ENCODE measurements around the gene MINDY4. TPM values are rescaled to one million over a fixed set of nuclear protein-coding genes. Genes with fewer than 3 reads are reported as not detected.

MINDY4 gene
- total RNA-seq, 2 donors from 2014 or later = 7.5 to 8.6 TPM

- no peak for ATAC-seq
- H3K4me3 ChIP-seq = no peak overlapping the region
- H3K4me1 ChIP-seq = peaks cover 41% of the 10 kb centered on the region
- 82 to 87% methylated on average over 6 to 13 of the region's 19 CpGs for WGBS, 2 donors
- DNase-seq = peak; percentile 2 to 16 (median 10)
- peaks cover 19 to 24% of the 10 kb centered on the region in 2 donors for H3K36me3 ChIP-seq (replicated peaks in 1 of 2; ENCODE audit: insufficient read depth in 1 of 2, low read depth in 2 of 2)
- intact Hi-C loops (cut with DNase I) = no loop called here
- H3K27me3 ChIP-seq = no peaks in the 10 kb centered on the region
- peak overlapping the region in 3 of 4 donors; percentile 43 to 60 (median 57) for H3K27ac ChIP-seq
- no peaks in the 10 kb centered on the region for H3K9me3 ChIP-seq
- no peak for TF ChIP-seq POLR2A (IDR thresholded peaks at IDR 0.05)
- TF ChIP-seq, protein P1, sequence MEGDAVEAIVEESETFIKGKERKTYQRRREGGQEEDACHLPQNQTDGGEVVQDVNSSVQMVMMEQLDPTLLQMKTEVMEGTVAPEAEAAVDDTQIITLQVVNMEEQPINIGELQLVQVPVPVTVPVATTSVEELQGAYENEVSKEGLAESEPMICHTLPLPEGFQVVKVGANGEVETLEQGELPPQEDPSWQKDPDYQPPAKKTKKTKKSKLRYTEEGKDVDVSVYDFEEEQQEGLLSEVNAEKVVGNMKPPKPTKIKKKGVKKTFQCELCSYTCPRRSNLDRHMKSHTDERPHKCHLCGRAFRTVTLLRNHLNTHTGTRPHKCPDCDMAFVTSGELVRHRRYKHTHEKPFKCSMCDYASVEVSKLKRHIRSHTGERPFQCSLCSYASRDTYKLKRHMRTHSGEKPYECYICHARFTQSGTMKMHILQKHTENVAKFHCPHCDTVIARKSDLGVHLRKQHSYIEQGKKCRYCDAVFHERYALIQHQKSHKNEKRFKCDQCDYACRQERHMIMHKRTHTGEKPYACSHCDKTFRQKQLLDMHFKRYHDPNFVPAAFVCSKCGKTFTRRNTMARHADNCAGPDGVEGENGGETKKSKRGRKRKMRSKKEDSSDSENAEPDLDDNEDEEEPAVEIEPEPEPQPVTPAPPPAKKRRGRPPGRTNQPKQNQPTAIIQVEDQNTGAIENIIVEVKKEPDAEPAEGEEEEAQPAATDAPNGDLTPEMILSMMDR (IDR thresholded peaks at IDR 0.05) = no peak
These were observed 150.6 kb downstream of the MINDY4 start for GRCh38 chr7:30921540-30922401.

DNA sequence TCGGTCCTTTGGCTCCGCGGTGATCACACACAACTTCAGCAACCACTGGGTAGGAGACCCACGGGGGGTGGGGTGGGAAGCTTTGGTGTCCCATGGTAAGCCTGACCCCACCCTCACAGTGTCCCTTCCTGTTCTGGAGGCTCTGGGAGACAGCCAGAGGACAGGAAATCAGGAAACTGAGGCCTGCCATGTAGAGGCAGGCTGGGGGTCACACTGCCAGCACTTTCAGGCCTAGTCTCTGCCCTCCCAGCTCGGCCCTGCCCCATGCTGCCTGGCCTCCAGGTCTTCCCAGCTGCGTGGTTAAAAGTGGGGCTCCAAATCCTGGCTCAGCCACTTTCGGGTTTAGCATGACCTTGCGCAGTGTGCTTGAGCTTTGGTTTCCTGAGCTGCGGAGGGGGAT lies 151.4 kb downstream of the MINDY4 start:
- Histone ChIP-seq H3K4me3 (no peak overlapping the region), H3K9me3 (no peaks in the 10 kb centered on the region), H3K27ac (peak overlapping the region in 3 of 4 donors; percentile 43 to 60 (median 57)), H3K4me1 (peaks cover 33% of the 10 kb centered on the region), H3K36me3 (replicated peaks in 1 of 2; ENCODE audit: insufficient read depth in 1 of 2, low read depth in 2 of 2) (peaks cover 19 to 24% of the 10 kb centered on the region in 2 donors), H3K27me3 (no peaks in the 10 kb centered on the region)
- TF ChIP-seq, protein P1 (IDR thresholded peaks at IDR 0.05) = no peak
- no peak for TF ChIP-seq POLR2A (IDR thresholded peaks at IDR 0.05)
- ATAC-seq (no peak), DNase-seq (peak in 3 of 4 donors; percentile 1 to 11 (median 7))
- WGBS, 2 donors = 93% methylated on average over 9 of the region's 9 CpGs
- intact Hi-C loops (cut with DNase I) = no loop called here

DNA sequence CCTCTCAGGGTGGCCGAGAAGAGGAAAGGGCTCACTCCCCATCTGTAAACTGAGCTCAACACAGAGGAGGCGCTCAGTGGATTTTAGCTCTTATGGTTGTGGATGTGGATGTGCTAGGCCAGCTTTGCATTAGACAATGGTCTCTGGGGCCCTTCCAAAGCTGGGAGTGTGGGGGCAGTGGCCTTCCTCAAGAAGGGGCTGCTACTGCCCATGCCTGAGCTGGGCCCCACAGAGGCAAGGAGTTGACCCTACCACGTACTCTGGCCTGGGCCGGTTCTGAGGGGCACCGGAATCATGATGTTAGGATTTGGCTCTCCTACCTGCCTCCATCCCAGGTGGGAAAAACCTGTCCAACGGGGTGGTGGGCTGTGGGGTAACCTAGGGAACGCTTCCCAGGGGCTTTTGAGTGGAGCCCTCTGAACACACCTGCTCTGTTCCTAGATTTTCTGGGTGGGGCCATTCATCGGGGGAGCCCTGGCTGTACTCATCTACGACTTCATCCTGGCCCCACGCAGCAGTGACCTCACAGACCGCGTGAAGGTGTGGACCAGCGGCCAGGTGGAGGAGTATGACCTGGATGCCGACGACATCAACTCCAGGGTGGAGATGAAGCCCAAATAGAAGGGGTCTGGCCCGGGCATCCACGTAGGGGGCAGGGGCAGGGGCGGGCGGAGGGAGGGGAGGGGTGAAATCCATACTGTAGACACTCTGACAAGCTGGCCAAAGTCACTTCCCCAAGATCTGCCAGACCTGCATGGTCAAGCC lies 152.0 kb downstream of the MINDY4 start:
- WGBS, 2 donors = 89 to 91% methylated on average over 17 to 19 of the region's 19 CpGs
- intact Hi-C loops (cut with DNase I) = no loop called here
- peaks cover 19 to 24% of the 10 kb centered on the region in 2 donors for H3K36me3 ChIP-seq (replicated peaks in 1 of 2; ENCODE audit: insufficient read depth in 1 of 2, low read depth in 2 of 2)
- ATAC-seq (no peak), DNase-seq (peak in 3 of 4 donors; percentile 1 to 9 (median 9))
- H3K27me3 ChIP-seq = no peaks in the 10 kb centered on the region
- TF ChIP-seq, protein P1 (IDR thresholded peaks at IDR 0.05) = no peak
- no peak for TF ChIP-seq POLR2A (IDR thresholded peaks at IDR 0.05)
- no peaks in the 10 kb centered on the region for H3K9me3 ChIP-seq
- no peak overlapping the region for H3K4me3 ChIP-seq
- peak overlapping the region in 1 of 4 donors; percentile 20 for H3K27ac ChIP-seq
- peaks cover 31% of the 10 kb centered on the region for H3K4me1 ChIP-seq

DNA sequence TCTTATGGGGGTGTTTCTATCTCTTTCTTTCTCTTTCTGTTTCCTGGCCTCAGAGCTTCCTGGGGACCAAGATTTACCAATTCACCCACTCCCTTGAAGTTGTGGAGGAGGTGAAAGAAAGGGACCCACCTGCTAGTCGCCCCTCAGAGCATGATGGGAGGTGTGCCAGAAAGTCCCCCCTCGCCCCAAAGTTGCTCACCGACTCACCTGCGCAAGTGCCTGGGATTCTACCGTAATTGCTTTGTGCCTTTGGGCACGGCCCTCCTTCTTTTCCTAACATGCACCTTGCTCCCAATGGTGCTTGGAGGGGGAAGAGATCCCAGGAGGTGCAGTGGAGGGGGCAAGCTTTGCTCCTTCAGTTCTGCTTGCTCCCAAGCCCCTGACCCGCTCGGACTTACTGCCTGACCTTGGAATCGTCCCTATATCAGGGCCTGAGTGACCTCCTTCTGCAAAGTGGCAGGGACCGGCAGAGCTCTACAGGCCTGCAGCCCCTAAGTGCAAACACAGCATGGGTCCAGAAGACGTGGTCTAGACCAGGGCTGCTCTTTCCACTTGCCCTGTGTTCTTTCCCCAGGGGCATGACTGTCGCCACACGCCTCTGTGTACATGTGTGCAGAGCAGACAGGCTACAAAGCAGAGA lies 152.7 kb downstream of the MINDY4 start:
- Histone ChIP-seq H3K4me3 (no peak overlapping the region), H3K9me3 (no peaks in the 10 kb centered on the region), H3K27ac (peak overlapping the region in 1 of 4 donors; percentile 20), H3K27me3 (no peaks in the 10 kb centered on the region), H3K36me3 (replicated peaks in 1 of 2; ENCODE audit: insufficient read depth in 1 of 2, low read depth in 2 of 2) (peaks cover 19 to 24% of the 10 kb centered on the region in 2 donors), H3K4me1 (peaks cover 24% of the 10 kb centered on the region)
- ATAC-seq (no peak), DNase-seq (peak in 2 of 4 donors; percentile 1 to 8)
- intact Hi-C loops (cut with DNase I) = no loop called here
- TF ChIP-seq POLR2A (IDR thresholded peaks at IDR 0.05) = no peak
- TF ChIP-seq, protein P1 (IDR thresholded peaks at IDR 0.05) = no peak
- WGBS, 2 donors = 88% methylated on average over 11 to 13 of the region's 13 CpGs
